HL-60 (cell line): Measurements from ENCODE around the gene TRPV3.

Experiments
- DNase-seq, 2 experiments: peaks; one replicate each; pipeline ENCODE4 v3.0.0-alpha.2; 2010 to 2020; ENCODE audit warnings: low read depth in 1 of 2, low spot score in 1 of 2
- H3K27ac ChIP-seq: fragments of 250-450 bp; sonication (Bioruptor Pico); replicated peaks from 2 replicates; pipeline ENCODE4 v1.5.1; 2020; ENCODE audit warnings: mild to moderate bottlenecking, moderate library complexity
- H3K27me3 ChIP-seq: fragments of 250-450 bp; sonication (Bioruptor Pico); 2 replicates; pipeline ENCODE4 v1.5.1; 2021; ENCODE audit warnings: mild to moderate bottlenecking, moderate library complexity; ENCODE audit not compliant: insufficient read depth, poor library complexity, severe bottlenecking
- H3K4me3 ChIP-seq: replicated peaks from 2 replicates; pipeline ENCODE4 v1.5.1; 2011; ENCODE audit warnings: mild to moderate bottlenecking, control low read depth, low read length; ENCODE audit not compliant: insufficient read depth
- GABPA ChIP-seq: IDR thresholded peaks from 2 replicates; pipeline ENCODE4 v1.6.1; 2012; ENCODE audit warnings: low read depth
- POLR2AphosphoS5 ChIP-seq: IDR thresholded peaks from 2 replicates; pipeline ENCODE4 v1.6.1; 2012; ENCODE audit warnings: low read depth
- SPI1 ChIP-seq: IDR thresholded peaks from 2 replicates; pipeline ENCODE4 v1.6.1; 2012; ENCODE audit warnings: low read depth, mild to moderate bottlenecking, borderline replicate concordance
- TF ChIP-seq, protein P1 (sequence below): IDR thresholded peaks from one replicate; pipeline ENCODE4 v1.5.1; 2011; ENCODE audit warnings: low read length, control low read depth, inconsistent platforms; ENCODE audit not compliant: insufficient read depth
- TF ChIP-seq, protein P2 (sequence below): IDR thresholded peaks from 2 replicates; pipeline ENCODE4 v1.6.1; 2012; ENCODE audit warnings: low read depth; ENCODE audit not compliant: insufficient replicate concordance

The TRPV3 gene

DNA sequence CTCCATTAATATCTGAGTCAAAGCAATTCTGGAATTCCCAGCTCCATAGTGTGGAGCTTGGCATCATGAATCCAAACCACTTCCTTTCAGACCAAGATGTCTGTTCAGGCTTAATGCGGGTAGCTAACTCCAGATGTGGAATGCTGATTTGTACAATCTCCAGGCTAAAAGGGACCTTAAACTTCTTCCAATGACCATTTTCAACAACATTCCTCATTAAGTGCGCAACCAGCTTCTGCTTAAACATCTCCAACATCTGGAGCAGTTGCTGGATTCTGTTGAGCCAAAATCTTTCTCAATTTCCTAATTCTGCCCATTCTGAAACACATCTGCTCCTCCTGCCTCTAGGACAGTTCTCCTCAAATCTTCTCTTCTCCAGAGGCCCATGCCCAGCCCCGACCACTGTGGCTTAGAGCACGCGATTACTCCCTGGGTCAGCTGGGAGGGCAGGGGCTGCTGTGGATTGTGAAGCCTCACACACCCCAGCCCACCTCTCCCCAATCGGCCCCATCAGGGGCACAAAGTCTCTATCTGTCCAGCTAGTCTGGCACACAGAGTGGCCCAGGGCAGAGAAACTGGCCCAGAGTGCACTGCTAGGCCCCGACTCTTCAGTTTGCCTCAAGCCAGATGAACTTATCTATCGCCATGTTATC, 45.6 kb downstream of the TRPV3 start:
- TF ChIP-seq, protein P1, sequence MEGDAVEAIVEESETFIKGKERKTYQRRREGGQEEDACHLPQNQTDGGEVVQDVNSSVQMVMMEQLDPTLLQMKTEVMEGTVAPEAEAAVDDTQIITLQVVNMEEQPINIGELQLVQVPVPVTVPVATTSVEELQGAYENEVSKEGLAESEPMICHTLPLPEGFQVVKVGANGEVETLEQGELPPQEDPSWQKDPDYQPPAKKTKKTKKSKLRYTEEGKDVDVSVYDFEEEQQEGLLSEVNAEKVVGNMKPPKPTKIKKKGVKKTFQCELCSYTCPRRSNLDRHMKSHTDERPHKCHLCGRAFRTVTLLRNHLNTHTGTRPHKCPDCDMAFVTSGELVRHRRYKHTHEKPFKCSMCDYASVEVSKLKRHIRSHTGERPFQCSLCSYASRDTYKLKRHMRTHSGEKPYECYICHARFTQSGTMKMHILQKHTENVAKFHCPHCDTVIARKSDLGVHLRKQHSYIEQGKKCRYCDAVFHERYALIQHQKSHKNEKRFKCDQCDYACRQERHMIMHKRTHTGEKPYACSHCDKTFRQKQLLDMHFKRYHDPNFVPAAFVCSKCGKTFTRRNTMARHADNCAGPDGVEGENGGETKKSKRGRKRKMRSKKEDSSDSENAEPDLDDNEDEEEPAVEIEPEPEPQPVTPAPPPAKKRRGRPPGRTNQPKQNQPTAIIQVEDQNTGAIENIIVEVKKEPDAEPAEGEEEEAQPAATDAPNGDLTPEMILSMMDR, result no peak
- TF ChIP-seq SPI1 (no peak), POLR2AphosphoS5 (no peak), GABPA (no peak)
- TF ChIP-seq, protein P2, sequence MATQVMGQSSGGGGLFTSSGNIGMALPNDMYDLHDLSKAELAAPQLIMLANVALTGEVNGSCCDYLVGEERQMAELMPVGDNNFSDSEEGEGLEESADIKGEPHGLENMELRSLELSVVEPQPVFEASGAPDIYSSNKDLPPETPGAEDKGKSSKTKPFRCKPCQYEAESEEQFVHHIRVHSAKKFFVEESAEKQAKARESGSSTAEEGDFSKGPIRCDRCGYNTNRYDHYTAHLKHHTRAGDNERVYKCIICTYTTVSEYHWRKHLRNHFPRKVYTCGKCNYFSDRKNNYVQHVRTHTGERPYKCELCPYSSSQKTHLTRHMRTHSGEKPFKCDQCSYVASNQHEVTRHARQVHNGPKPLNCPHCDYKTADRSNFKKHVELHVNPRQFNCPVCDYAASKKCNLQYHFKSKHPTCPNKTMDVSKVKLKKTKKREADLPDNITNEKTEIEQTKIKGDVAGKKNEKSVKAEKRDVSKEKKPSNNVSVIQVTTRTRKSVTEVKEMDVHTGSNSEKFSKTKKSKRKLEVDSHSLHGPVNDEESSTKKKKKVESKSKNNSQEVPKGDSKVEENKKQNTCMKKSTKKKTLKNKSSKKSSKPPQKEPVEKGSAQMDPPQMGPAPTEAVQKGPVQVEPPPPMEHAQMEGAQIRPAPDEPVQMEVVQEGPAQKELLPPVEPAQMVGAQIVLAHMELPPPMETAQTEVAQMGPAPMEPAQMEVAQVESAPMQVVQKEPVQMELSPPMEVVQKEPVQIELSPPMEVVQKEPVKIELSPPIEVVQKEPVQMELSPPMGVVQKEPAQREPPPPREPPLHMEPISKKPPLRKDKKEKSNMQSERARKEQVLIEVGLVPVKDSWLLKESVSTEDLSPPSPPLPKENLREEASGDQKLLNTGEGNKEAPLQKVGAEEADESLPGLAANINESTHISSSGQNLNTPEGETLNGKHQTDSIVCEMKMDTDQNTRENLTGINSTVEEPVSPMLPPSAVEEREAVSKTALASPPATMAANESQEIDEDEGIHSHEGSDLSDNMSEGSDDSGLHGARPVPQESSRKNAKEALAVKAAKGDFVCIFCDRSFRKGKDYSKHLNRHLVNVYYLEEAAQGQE, result no peak
- Histone ChIP-seq H3K4me3 (no peak overlapping the region), H3K27me3 (no peaks in the 10 kb centered on the region), H3K27ac (no peak overlapping the region)
- DNase-seq, result no peak

DNA sequence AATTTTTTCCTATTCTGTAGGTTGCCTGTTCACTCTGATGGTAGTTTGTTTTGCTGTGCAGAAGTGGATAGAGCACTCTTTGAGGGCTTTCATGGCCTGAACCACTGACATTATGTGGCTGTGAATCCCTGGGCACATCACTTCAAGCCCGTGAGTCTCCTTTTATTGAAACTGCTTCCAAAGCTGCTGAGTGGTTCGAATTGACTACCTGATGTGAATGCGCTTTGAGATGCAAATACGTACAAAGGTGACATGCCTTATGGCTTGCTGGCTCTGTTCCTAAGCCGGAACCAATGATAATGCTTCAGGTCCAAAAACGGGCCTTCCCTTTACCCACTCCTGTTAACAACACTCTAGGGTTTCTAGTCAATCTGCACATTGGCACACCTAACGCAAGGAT, 47.5 kb downstream of the TRPV3 start:
- Histone ChIP-seq H3K27me3 (no peaks in the 10 kb centered on the region), H3K27ac (no peak overlapping the region), H3K4me3 (no peak overlapping the region)
- no peak for DNase-seq
- TF ChIP-seq, protein P1, result no peak
- TF ChIP-seq GABPA (no peak), POLR2AphosphoS5 (no peak), SPI1 (no peak)
- TF ChIP-seq, protein P2, result no peak

DNA sequence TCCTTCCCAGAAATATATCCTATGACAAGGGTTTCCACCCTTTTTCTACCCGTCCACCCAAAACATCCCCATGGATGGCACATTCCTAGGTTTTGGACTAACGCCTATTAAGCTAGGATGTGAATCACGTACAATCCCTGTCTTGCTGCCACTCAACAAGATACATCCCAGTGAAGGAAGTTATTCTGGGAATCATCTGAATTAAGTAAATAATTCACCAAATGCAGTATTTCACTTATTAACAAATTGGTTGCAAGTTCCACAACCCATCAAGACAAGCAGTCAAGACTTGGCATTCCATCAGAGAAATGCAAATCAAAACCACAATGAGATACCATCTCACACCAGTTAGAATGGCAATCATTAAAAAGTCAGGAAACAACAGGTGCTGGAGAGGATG, 49.7 kb downstream of the TRPV3 start:
- no peaks in the 10 kb centered on the region for H3K27me3 ChIP-seq
- no peak overlapping the region for H3K4me3 ChIP-seq
- TF ChIP-seq POLR2AphosphoS5, result no peak
- no peak for TF ChIP-seq GABPA
- TF ChIP-seq, protein P2, result no peak
- TF ChIP-seq, protein P1, result no peak
- no peak for TF ChIP-seq SPI1
- H3K27ac ChIP-seq, result no peak overlapping the region
- no peak for DNase-seq
